GM12878 (cell line): ENCODE data around the gene DHX40. TPM values are rescaled to one million over a fixed set of nuclear protein-coding genes. Genes with fewer than 3 reads are reported as not detected.

Source experiments
- ATAC-seq: fragments of 200-7000 bp; cut with Tn5 transposase; 3 replicates; pipeline ENCODE4 v1.9.1; 2020; ENCODE audit warnings: mild to moderate bottlenecking, moderate library complexity
- BruUV-seq: library from RNA; stranded (reverse); fragments of 400-500 nt; replicated peaks from 2 replicates; lab custom pipeline; 2021; lab: Mats Ljungman, UMichigan
- CTCF ChIA-PET: fragments of 300-600 bp; sonication (Branson Sonifier 250); formaldehyde crosslinking; extraction: SDS; loops from one replicate; lab custom pipeline; 2021; ENCODE audit warnings: inconsistent platforms; lab: Yijun Ruan, JAX
- POLR2A ChIA-PET: fragments of 350-600 bp; formaldehyde crosslinking; extraction: SDS; loops from one replicate; lab custom pipeline; 2021; ENCODE audit warnings: inconsistent platforms; lab: Charles Lee
- RAD21 ChIA-PET: fragments of 300-600 bp; sonication (Branson Sonifier 250); formaldehyde crosslinking; loops from one replicate; lab custom pipeline; 2023; ENCODE audit warnings: antibody characterized with exemption; ENCODE audit not compliant: unreplicated experiment; lab: Charles Lee
- SMC1A ChIA-PET: fragments of 300-600 bp; sonication (Branson Sonifier 250); formaldehyde crosslinking; loops from one replicate; lab custom pipeline; 2023; ENCODE audit not compliant: unreplicated experiment, uncharacterized antibody; lab: Charles Lee
- DNase-seq: peaks from one replicate; pipeline ENCODE4 v3.0.0-alpha.2; 2011; ENCODE audit warnings: low read depth, low spot score
- FAIRE-seq: peaks from 3 replicates; lab custom pipeline; 2011; peaks lifted over from hg19 to GRCh38; lab: Jason Lieb, UNC
- H2AFZ ChIP-seq: 2 replicates; pipeline ENCODE4 v1.6.0; 2011; ENCODE audit warnings: low read depth, low read length, control low read depth; ENCODE audit not compliant: control insufficient read depth
- H3K27ac ChIP-seq: 2 replicates; pipeline ENCODE4 v1.5.1; 2011; ENCODE audit warnings: control low read depth; ENCODE audit not compliant: control insufficient read depth, insufficient read depth
- H3K27me3 ChIP-seq, 2 experiments: replicated peaks in 1 of 2; 2 replicates each; pipeline versions ENCODE4 v1.6.0 to v1.6.1; 2011; ENCODE audit warnings: low read length in 1 of 2; ENCODE audit not compliant: control insufficient read depth in 2 of 2, insufficient read depth in 2 of 2
- H3K36me3 ChIP-seq, 2 experiments: 2 replicates each; pipeline ENCODE4 v1.5.1; 2011; ENCODE audit warnings: low read length in 1 of 2; ENCODE audit not compliant: control insufficient read depth in 2 of 2, insufficient read depth in 2 of 2
- H3K4me1 ChIP-seq: 2 replicates; pipeline ENCODE4 v1.6.1; 2011; ENCODE audit warnings: mild to moderate bottlenecking, low read length, moderate library complexity, mixed read lengths; ENCODE audit not compliant: control insufficient read depth, insufficient read depth
- H3K4me2 ChIP-seq: 2 replicates; pipeline ENCODE4 v1.6.0; 2011; ENCODE audit warnings: control low read depth; ENCODE audit not compliant: control insufficient read depth, insufficient read depth
- H3K4me3 ChIP-seq: fragments of 200-600 bp; sonication (generic); 2 replicates; pipeline ENCODE4 v1.5.1; 2016
- H3K79me2 ChIP-seq: 2 replicates; pipeline ENCODE4 v1.6.0; 2011; ENCODE audit warnings: low read length; ENCODE audit not compliant: control insufficient read depth, insufficient read depth
- H3K9ac ChIP-seq: 2 replicates; pipeline ENCODE4 v1.8.0; 2011; ENCODE audit warnings: low read length, control low read depth, mixed read lengths; ENCODE audit not compliant: control insufficient read depth, insufficient read depth
- H3K9me3 ChIP-seq: replicated peaks from 3 replicates; pipeline ENCODE4 v1.5.1; 2011; ENCODE audit warnings: mild to moderate bottlenecking, low read length; ENCODE audit not compliant: control insufficient read depth, insufficient read depth
- H4K20me1 ChIP-seq: 2 replicates; pipeline ENCODE4 v1.6.0; 2011; ENCODE audit not compliant: control insufficient read depth, insufficient read depth
- CEBPB ChIP-seq, 2 experiments: fragments of 150-350 bp in 1 of 2; IDR thresholded peaks; 2 replicates each; pipeline ENCODE4 v1.6.1; 2012 to 2014; ENCODE audit warnings: low read depth in 2 of 2, low read length in 2 of 2, borderline replicate concordance in 1 of 2, inconsistent platforms in 1 of 2
- CHD4 ChIP-seq: fragments of 200-600 bp; sonication (generic); IDR thresholded peaks from 2 replicates; pipeline ENCODE4 v1.6.1; 2016; ENCODE audit warnings: mild to moderate bottlenecking
- MEF2A ChIP-seq: IDR thresholded peaks from 2 replicates; pipeline ENCODE4 v1.6.1; 2011; ENCODE audit warnings: low read depth, mild to moderate bottlenecking, low read length, moderate library complexity; ENCODE audit not compliant: insufficient read depth
- POLR2A ChIP-seq: IDR thresholded peaks from 2 replicates; pipeline ENCODE4 v1.6.1; 2011; ENCODE audit warnings: low read depth, mild to moderate bottlenecking, low read length
- SREBF2 ChIP-seq: IDR thresholded peaks from 2 replicates; pipeline ENCODE4 v1.6.1; 2012; ENCODE audit warnings: mild to moderate bottlenecking, low read length
- ZNF384 ChIP-seq: IDR thresholded peaks from 2 replicates; pipeline ENCODE4 v1.6.1; 2012; ENCODE audit warnings: low read depth, mild to moderate bottlenecking, low read length, improper control_type of control experiment, borderline replicate concordance
- WGBS: methylation state at CpG from one replicate; pipeline ENCODE4 v1.1.6; 2016; ENCODE audit warnings: low lambda C conversion rate; ENCODE audit not compliant: insufficient replicate concordance, insufficient coverage; ENCODE audit errors: missing lambda C conversion rate; 5-methylcytosine and 5-hydroxymethylcytosine counted together
- in situ Hi-C: fragments of 300-500 bp; cut with MboI; formaldehyde crosslinking; loops from 9 replicates; pipeline ENCODE4 v1.14.3; 2018; ENCODE audit warnings: mixed read lengths
- intact Hi-C: fragments of 100-400 bp; cut with micrococcal nuclease; formaldehyde crosslinking; loops from one replicate; pipeline ENCODE4 v1.14.2; 2022; ENCODE audit not compliant: unreplicated experiment
- polyA plus RNA-seq, 11 experiments: library from polyadenylated mRNA; depleted of rRNA in 4 of 11; unstranded in 6 of 11; stranded (reverse) in 5 of 11; fragments of >200 nt; fragmentation: Nextera tagmentation in 4 of 11; fragmentation: Illumina TruSeq in 1 of 11; extraction: Ambion mirVana in 4 of 11; extraction: Trizol in 1 of 11; gene quantifications; 1 replicate in 1 of 11; 2 replicates in 10 of 11; pipeline versions ENCODE4 v1.2.1 to v1.2.3, GENCODE V29; 2011 to 2016; ENCODE audit warnings: inconsistent platforms in 2 of 11, missing spikeins in 2 of 11, low read depth in 1 of 11
- total RNA-seq, 4 experiments: library from RNA; depleted of rRNA in 3 of 4; stranded (reverse); fragments of >200 nt in 3 of 4; fragmentation: Illumina TruSeq in 1 of 4; extraction: Trizol in 1 of 4; gene quantifications; 2 replicates each; pipeline versions ENCODE4 v1.2.1 to v1.2.3, GENCODE V29; 2013 to 2021
- TF ChIP-seq, protein P1 (sequence below): IDR thresholded peaks from 2 replicates; pipeline ENCODE4 v1.6.1; 2012; ENCODE audit warnings: low read depth, low read length, improper control_type of control experiment
- TF ChIP-seq, protein P2 (sequence below): fragments of 450-650 bp; IDR thresholded peaks from 2 replicates; pipeline ENCODE4 v1.6.1; 2016; ENCODE audit warnings: mild to moderate bottlenecking, moderate library complexity, borderline replicate concordance

Gene DHX40
- total and polyA plus RNA-seq, 10 of the 15 experiments (the other 5 are each of a cell fraction or from before 2014, with no cell fraction given), result 4.8 to 29.2 (median 12.0) TPM

DNA sequence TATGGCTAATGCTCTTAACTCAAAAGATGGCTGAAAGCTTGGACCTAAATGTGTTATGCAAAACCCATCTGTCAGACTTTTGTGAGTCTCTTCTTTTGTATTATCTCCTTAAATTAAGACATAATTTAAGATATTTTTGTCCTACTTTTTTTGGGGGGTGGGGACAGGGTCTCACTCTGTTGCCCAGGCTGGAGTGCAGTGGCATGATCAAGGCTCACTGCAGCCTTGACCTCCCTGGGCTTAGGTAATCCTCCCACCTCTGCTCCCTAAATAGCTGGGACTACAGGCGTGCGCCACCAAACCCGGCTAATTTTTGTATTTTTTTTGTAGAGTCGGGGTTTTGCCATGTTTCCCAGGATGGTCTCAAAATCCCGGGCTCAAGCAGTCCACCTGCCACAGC lies 61.3 kb downstream of the DHX40 start:
- WGBS, result 32% methylated on average over 5 of the region's 5 CpGs
- Histone ChIP-seq H3K79me2 (peaks cover 99% of the 10 kb centered on the region), H4K20me1 (peaks cover 12% of the 10 kb centered on the region; the same call in 1 of the 2 replicates), H3K36me3 (peaks cover 0 to 17% of the 10 kb centered on the region in 2 experiments; a peak in 2 of 4 replicates), H3K4me3 (peak overlapping the region; percentile 3; the same call in 1 of the 2 replicates), H3K4me1 (peaks cover 28% of the 10 kb centered on the region), H2AFZ (no peak overlapping the region), H3K27ac (no peak overlapping the region; the same call in 1 of the 2 replicates), H3K9me3 (no peaks in the 10 kb centered on the region), H3K9ac (no peak overlapping the region), H3K4me2 (peak overlapping the region; percentile 51; the same call in 1 of the 2 replicates), H3K27me3 (no peaks in the 10 kb centered on the region)
- BruUV-seq, result no TSS peak
- DNase-seq, result no peak
- no peak for ATAC-seq
- POLR2A ChIA-PET, result interaction anchor here (0.8 kb wide), 1 partner anchor 10 kb away, joined by 3 read pairs; no protein-coding TSS in a partner anchor
- in situ Hi-C loops (no loop called here), intact Hi-C loops (no loop called here)
- TF ChIP-seq, protein P1, sequence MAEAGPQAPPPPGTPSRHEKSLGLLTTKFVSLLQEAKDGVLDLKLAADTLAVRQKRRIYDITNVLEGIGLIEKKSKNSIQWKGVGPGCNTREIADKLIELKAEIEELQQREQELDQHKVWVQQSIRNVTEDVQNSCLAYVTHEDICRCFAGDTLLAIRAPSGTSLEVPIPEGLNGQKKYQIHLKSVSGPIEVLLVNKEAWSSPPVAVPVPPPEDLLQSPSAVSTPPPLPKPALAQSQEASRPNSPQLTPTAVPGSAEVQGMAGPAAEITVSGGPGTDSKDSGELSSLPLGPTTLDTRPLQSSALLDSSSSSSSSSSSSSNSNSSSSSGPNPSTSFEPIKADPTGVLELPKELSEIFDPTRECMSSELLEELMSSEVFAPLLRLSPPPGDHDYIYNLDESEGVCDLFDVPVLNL, result no peak
- TF ChIP-seq, protein P2, sequence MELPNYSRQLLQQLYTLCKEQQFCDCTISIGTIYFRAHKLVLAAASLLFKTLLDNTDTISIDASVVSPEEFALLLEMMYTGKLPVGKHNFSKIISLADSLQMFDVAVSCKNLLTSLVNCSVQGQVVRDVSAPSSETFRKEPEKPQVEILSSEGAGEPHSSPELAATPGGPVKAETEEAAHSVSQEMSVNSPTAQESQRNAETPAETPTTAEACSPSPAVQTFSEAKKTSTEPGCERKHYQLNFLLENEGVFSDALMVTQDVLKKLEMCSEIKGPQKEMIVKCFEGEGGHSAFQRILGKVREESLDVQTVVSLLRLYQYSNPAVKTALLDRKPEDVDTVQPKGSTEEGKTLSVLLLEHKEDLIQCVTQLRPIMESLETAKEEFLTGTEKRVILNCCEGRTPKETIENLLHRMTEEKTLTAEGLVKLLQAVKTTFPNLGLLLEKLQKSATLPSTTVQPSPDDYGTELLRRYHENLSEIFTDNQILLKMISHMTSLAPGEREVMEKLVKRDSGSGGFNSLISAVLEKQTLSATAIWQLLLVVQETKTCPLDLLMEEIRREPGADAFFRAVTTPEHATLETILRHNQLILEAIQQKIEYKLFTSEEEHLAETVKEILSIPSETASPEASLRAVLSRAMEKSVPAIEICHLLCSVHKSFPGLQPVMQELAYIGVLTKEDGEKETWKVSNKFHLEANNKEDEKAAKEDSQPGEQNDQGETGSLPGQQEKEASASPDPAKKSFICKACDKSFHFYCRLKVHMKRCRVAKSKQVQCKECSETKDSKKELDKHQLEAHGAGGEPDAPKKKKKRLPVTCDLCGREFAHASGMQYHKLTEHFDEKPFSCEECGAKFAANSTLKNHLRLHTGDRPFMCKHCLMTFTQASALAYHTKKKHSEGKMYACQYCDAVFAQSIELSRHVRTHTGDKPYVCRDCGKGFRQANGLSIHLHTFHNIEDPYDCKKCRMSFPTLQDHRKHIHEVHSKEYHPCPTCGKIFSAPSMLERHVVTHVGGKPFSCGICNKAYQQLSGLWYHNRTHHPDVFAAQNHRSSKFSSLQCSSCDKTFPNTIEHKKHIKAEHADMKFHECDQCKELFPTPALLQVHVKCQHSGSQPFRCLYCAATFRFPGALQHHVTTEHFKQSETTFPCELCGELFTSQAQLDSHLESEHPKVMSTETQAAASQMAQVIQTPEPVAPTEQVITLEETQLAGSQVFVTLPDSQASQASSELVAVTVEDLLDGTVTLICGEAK, result no peak
- no peak for TF ChIP-seq MEF2A
- TF ChIP-seq CHD4, result no peak
- no peak for TF ChIP-seq SREBF2
- TF ChIP-seq ZNF384, result no peak
- TF ChIP-seq CEBPB (IDR thresholded peaks at IDR 0.05; ENCODE audit: borderline replicate concordance in 1 of 2, low read depth in 2 of 2, low read length in 2 of 2), result no peak
- no peak for TF ChIP-seq POLR2A
- CTCF ChIA-PET, result interaction anchor here (1.3 kb wide), 1 partner anchor 44 kb away, joined by 3 read pairs; no protein-coding TSS in a partner anchor
- FAIRE-seq, result no peak
- RAD21 ChIA-PET, result interaction anchor here (0.7 kb wide), 1 partner anchor 817 kb away, joined by 3 read pairs; no protein-coding TSS in a partner anchor
- SMC1A ChIA-PET, result interaction anchor here (0.6 to 1.1 kb wide), 4 partner anchors 16 to 1115 kb away, joined by 3 read pairs; no protein-coding TSS in a partner anchor
